Tibial artery (tissue), 4 donors: Measurements from ENCODE around the gene RBMS3.
A peak's percentile ranks its signal among the peaks of the same experiment; 100 is the strongest.

ENCODE experiments used
- DNase-seq, 2 donors: peaks; one replicate each; pipeline ENCODE4 v3.0.0-alpha.2; 2019
- H3K27ac ChIP-seq, 2 donors: fragments of 200-600 bp; sonication (generic) in 1 of 2; 1 replicate in 1 of 2; 2 replicates in 1 of 2; pipeline ENCODE4 v1.5.1; 2018 to 2019; ENCODE audit warnings: mild to moderate bottlenecking in 1 of 2
- H3K27me3 ChIP-seq, 2 donors: fragments of 200-600 bp; sonication (generic) in 1 of 2; one replicate each; pipeline versions ENCODE4 v1.5.1 to v1.6.0; 2016 to 2019
- H3K36me3 ChIP-seq, 3 donors: fragments of 200-600 bp; sonication (generic) in 2 of 3; one replicate each; pipeline ENCODE4 v1.5.1; 2016 to 2019; ENCODE audit warnings: mild to moderate bottlenecking in 2 of 3
- H3K4me1 ChIP-seq, 4 donors: fragments of 200-600 bp; sonication (generic) in 2 of 4; 1 replicate in 3 of 4; 2 replicates in 1 of 4; pipeline ENCODE4 v1.5.1; 2016 to 2019
- H3K4me3 ChIP-seq, 2 donors: fragments of 200-600 bp; sonication (generic) in 1 of 2; 1 replicate in 1 of 2; 2 replicates in 1 of 2; pipeline ENCODE4 v1.5.1; 2018 to 2019; ENCODE audit warnings: mild to moderate bottlenecking in 2 of 2
- H3K9me3 ChIP-seq, 3 donors: fragments of 200-600 bp; sonication (generic) in 1 of 3; one replicate each; pipeline ENCODE4 v1.5.1; 2016 to 2019
- CTCF ChIP-seq, 2 experiments: fragments of 200-600 bp in 1 of 2; fragments of 450-650 bp in 1 of 2; IDR thresholded peaks; one replicate each; pipeline ENCODE4 v1.5.1; 2017 to 2019; ENCODE audit warnings: antibody characterized with exemption in 2 of 2, mild to moderate bottlenecking in 1 of 2, moderate library complexity in 1 of 2
- intact Hi-C: fragments of 100-400 bp; cut with DNase I; formaldehyde crosslinking; loops from one replicate; pipeline ENCODE4 v1.15.0; 2023; ENCODE audit warnings: low total_unique reads

Gene RBMS3

GRCh38 chr3:29618395-29619282 lies 337.8 kb downstream of the RBMS3 start:
- no peaks in the 10 kb centered on the region for H3K9me3 ChIP-seq
- H3K4me3 ChIP-seq, result no peak overlapping the region
- H3K4me1 ChIP-seq, result peaks cover 0 to 27% (median 3%) of the 10 kb centered on the region in 4 donors
- no peak for TF ChIP-seq CTCF (IDR thresholded peaks at IDR 0.05)
- DNase-seq, result peak in 1 of 2 donors; percentile 35
- H3K27me3 ChIP-seq, result no peaks in the 10 kb centered on the region
- no peaks in the 10 kb centered on the region for H3K36me3 ChIP-seq
- H3K27ac ChIP-seq, result peak overlapping the region in 1 of 2 donors; percentile 39
- intact Hi-C loops, result no loop called here

GRCh38 chr3:29619676-29620075 lies 338.8 kb downstream of the RBMS3 start:
- H3K27ac ChIP-seq, result no peak overlapping the region
- DNase-seq, result no peak
- no peak for TF ChIP-seq CTCF (IDR thresholded peaks at IDR 0.05)

GRCh38 chr3:29627136-29628117 lies 346.6 kb downstream of the RBMS3 start:
- H3K9me3 ChIP-seq, result no peaks in the 10 kb centered on the region

More at GRCh38 chr3:29619676-29620075, 338.8 kb downstream of the RBMS3 start:
- Histone ChIP-seq H3K4me1 (peaks cover 0 to 27% (median 3%) of the 10 kb centered on the region in 4 donors), H3K9me3 (no peaks in the 10 kb centered on the region), H3K27me3 (no peaks in the 10 kb centered on the region), H3K36me3 (no peaks in the 10 kb centered on the region), H3K4me3 (no peak overlapping the region)
- intact Hi-C loops, result no loop called here

GRCh38 chr3:29628795-29629194 lies 347.9 kb downstream of the RBMS3 start:
- Histone ChIP-seq H3K9me3 (no peaks in the 10 kb centered on the region), H3K27ac (no peak overlapping the region), H3K27me3 (no peaks in the 10 kb centered on the region), H3K36me3 (no peaks in the 10 kb centered on the region), H3K4me3 (no peak overlapping the region), H3K4me1 (no peaks in the 10 kb centered on the region)
- intact Hi-C loops, result no loop called here
- TF ChIP-seq CTCF (IDR thresholded peaks at IDR 0.05), result no peak
- no peak for DNase-seq

More at GRCh38 chr3:29627136-29628117, 346.6 kb downstream of the RBMS3 start:
- Histone ChIP-seq H3K27ac (no peak overlapping the region), H3K4me3 (no peak overlapping the region), H3K4me1 (no peaks in the 10 kb centered on the region), H3K27me3 (no peaks in the 10 kb centered on the region), H3K36me3 (no peaks in the 10 kb centered on the region)
- intact Hi-C loops, result no loop called here
- DNase-seq, result no peak
- TF ChIP-seq CTCF (IDR thresholded peaks at IDR 0.05), result no peak

- intact Hi-C loops, result no loop called here
- peaks cover 0 to 20% (median 3%) of the 10 kb centered on the region in 4 donors for H3K4me1 ChIP-seq
- peaks cover 0 to 7% (median 0%) of the 10 kb centered on the region in 3 donors for H3K36me3 ChIP-seq
- H3K27me3 ChIP-seq, result no peaks in the 10 kb centered on the region
- H3K27ac ChIP-seq, result no peak overlapping the region
- peaks cover 0 to 6% (median 0%) of the 10 kb centered on the region in 3 donors for H3K9me3 ChIP-seq
- H3K4me3 ChIP-seq, result no peak overlapping the region
- no peak for TF ChIP-seq CTCF (IDR thresholded peaks at IDR 0.05)
- DNase-seq, result no peak
These were observed 355.0 kb downstream of the RBMS3 start for GRCh38 chr3:29635888-29636287.
